Activated T-cell treated with anti-CD3 and anti-CD28 coated beads, Interleukin-2, amount 50 U/mL, for 4 hours (primary cell): ENCODE measurements around the gene ABHD17A. TPM values are rescaled to one million over a fixed set of nuclear protein-coding genes. Genes with fewer than 3 reads are reported as not detected.
"Not testable (repeated sequence)": the region's sequence is repeated elsewhere in the genome, so short reads cannot be mapped to it uniquely, and the experiment has no call there.

Source experiments
- ATAC-seq, 2 donors: fragments of 200-7000 bp; cut with Tn5 transposase; one replicate each; pipeline ENCODE4 v1.10.0; 2021
- DNase-seq: peaks from one replicate; pipeline ENCODE4 v3.0.0-alpha.2; 2020
- H3K27me3 Mint-ChIP-seq: one replicate; pipeline ENCODE4 v1.8.0; 2021; ENCODE audit warnings: low read depth, mixed read lengths
- H3K36me3 Mint-ChIP-seq: one replicate; pipeline ENCODE4 v1.8.0; 2022; ENCODE audit warnings: mixed read lengths; ENCODE audit not compliant: insufficient read depth
- H3K4me1 Mint-ChIP-seq: one replicate; pipeline ENCODE4 v1.8.0; 2021; ENCODE audit warnings: low read depth, mixed read lengths
- H3K4me3 Mint-ChIP-seq: one replicate; pipeline ENCODE4 v1.8.0; 2021; ENCODE audit warnings: mild to moderate bottlenecking, moderate library complexity, mixed read lengths
- H3K9me3 Mint-ChIP-seq: one replicate; pipeline ENCODE4 v1.8.0; 2021; ENCODE audit warnings: mixed read lengths
- total RNA-seq, 3 donors: library from RNA; stranded (reverse); gene quantifications; one replicate each; pipeline ENCODE4 v1.2.1, GENCODE V29; 2021

Gene ABHD17A
- total RNA-seq, 3 donors from 2014 or later: 109 to 135 (median 117) TPM

- DNase-seq (no peak), ATAC-seq (no peak)
- Mint-ChIP-seq H3K9me3 (no peaks in the 10 kb centered on the region), H3K27me3 (no peaks in the 10 kb centered on the region), H3K36me3 (no peaks in the 10 kb centered on the region), H3K4me3 (peak overlapping the region; percentile 47), H3K4me1 (peaks cover 37% of the 10 kb centered on the region)
Observed at GRCh38 chr19:1880611-1881392, 4.5 kb downstream of the ABHD17A start.

- H3K4me1 Mint-ChIP-seq: peaks cover 38% of the 10 kb centered on the region
- not testable (repeated sequence) for DNase-seq, H3K4me3 Mint-ChIP-seq, H3K27me3 Mint-ChIP-seq, H3K36me3 Mint-ChIP-seq, H3K9me3 Mint-ChIP-seq, ATAC-seq
Observed at GRCh38 chr19:1879982-1880381, 5.3 kb downstream of the ABHD17A start.

- peaks cover 44% of the 10 kb centered on the region for H3K4me1 Mint-ChIP-seq
- H3K27me3 Mint-ChIP-seq, DNase-seq, H3K36me3 Mint-ChIP-seq, ATAC-seq, H3K4me3 Mint-ChIP-seq, H3K9me3 Mint-ChIP-seq: not testable (repeated sequence)
Observed at GRCh38 chr19:1878583-1878982, 6.7 kb downstream of the ABHD17A start.

- H3K4me1 Mint-ChIP-seq: peaks cover 35% of the 10 kb centered on the region
Observed at GRCh38 chr19:1877280-1877660, 8.0 kb downstream of the ABHD17A start.

GRCh38 chr19:1876496-1877279 lies 8.6 kb downstream of the ABHD17A start:
- Mint-ChIP-seq H3K4me3 (peak overlapping the region; percentile 94), H3K4me1 (peaks cover 31% of the 10 kb centered on the region)
- DNase-seq, H3K27me3 Mint-ChIP-seq, H3K36me3 Mint-ChIP-seq, H3K9me3 Mint-ChIP-seq: not testable (repeated sequence)
- peak; percentile 12 to 19 for ATAC-seq

More at GRCh38 chr19:1877280-1877660, 8.0 kb downstream of the ABHD17A start:
- H3K4me3 Mint-ChIP-seq, ATAC-seq, H3K36me3 Mint-ChIP-seq, H3K27me3 Mint-ChIP-seq, DNase-seq, H3K9me3 Mint-ChIP-seq: not testable (repeated sequence)

- Mint-ChIP-seq H3K9me3 (no peaks in the 10 kb centered on the region), H3K4me1 (peaks cover 30% of the 10 kb centered on the region), H3K4me3 (peak overlapping the region; percentile 94), H3K36me3 (peaks cover 8% of the 10 kb centered on the region), H3K27me3 (no peaks in the 10 kb centered on the region)
- ATAC-seq (peak; percentile 97), DNase-seq (peak; percentile 75)
Observed at GRCh38 chr19:1875646-1876495, 9.4 kb downstream of the ABHD17A start.

- ATAC-seq, H3K36me3 Mint-ChIP-seq, H3K9me3 Mint-ChIP-seq, DNase-seq, H3K27me3 Mint-ChIP-seq: not testable (repeated sequence)
- Mint-ChIP-seq H3K4me3 (peak overlapping the region; percentile 94), H3K4me1 (peaks cover 26% of the 10 kb centered on the region)
Observed at GRCh38 chr19:1875265-1875645, 10.0 kb downstream of the ABHD17A start.

GRCh38 chr19:1874554-1875185 lies 10.6 kb downstream of the ABHD17A start:
- DNase-seq (no peak), ATAC-seq (no peak)
- Mint-ChIP-seq H3K27me3 (no peaks in the 10 kb centered on the region), H3K4me3 (peak overlapping the region; percentile 94), H3K36me3 (peaks cover 8% of the 10 kb centered on the region), H3K4me1 (peaks cover 25% of the 10 kb centered on the region), H3K9me3 (no peaks in the 10 kb centered on the region)

- no peak for DNase-seq
- Mint-ChIP-seq H3K9me3 (no peaks in the 10 kb centered on the region), H3K27me3 (no peaks in the 10 kb centered on the region), H3K4me3 (peak overlapping the region; percentile 94), H3K36me3 (peaks cover 8% of the 10 kb centered on the region), H3K4me1 (peaks cover 26% of the 10 kb centered on the region)
- no peak for ATAC-seq
Observed at GRCh38 chr19:1873524-1874473, 11.5 kb downstream of the ABHD17A start.

GRCh38 chr19:1872807-1873523 lies 12.3 kb downstream of the ABHD17A start:
- no peaks in the 10 kb centered on the region for H3K27me3 Mint-ChIP-seq
- H3K9me3 Mint-ChIP-seq: no peaks in the 10 kb centered on the region
- ATAC-seq (no peak), DNase-seq (no peak)
- H3K4me1 Mint-ChIP-seq: peaks cover 29% of the 10 kb centered on the region
- H3K36me3 Mint-ChIP-seq: peaks cover 8% of the 10 kb centered on the region
- peak overlapping the region; percentile 94 for H3K4me3 Mint-ChIP-seq

GRCh38 chr19:1871630-1872029 lies 13.7 kb downstream of the ABHD17A start:
- peaks cover 8% of the 10 kb centered on the region for H3K36me3 Mint-ChIP-seq
- no peaks in the 10 kb centered on the region for H3K9me3 Mint-ChIP-seq
- no peaks in the 10 kb centered on the region for H3K27me3 Mint-ChIP-seq
- no peak overlapping the region for H3K4me3 Mint-ChIP-seq
- H3K4me1 Mint-ChIP-seq: peaks cover 29% of the 10 kb centered on the region
- DNase-seq (no peak), ATAC-seq (no peak)

GRCh38 chr19:1871140-1871597 lies 14.1 kb downstream of the ABHD17A start:
- Mint-ChIP-seq H3K4me3 (no peak overlapping the region), H3K27me3 (no peaks in the 10 kb centered on the region), H3K4me1 (peaks cover 25% of the 10 kb centered on the region), H3K36me3 (peaks cover 8% of the 10 kb centered on the region), H3K9me3 (no peaks in the 10 kb centered on the region)
- ATAC-seq (no peak), DNase-seq (no peak)
